H1 (cell line): ENCODE results near the gene GSG1L. TPM values are rescaled to one million over a fixed set of nuclear protein-coding genes. Genes with fewer than 3 reads are reported as not detected.

Experiments used
- BRCA1 ChIP-seq: IDR thresholded peaks from 2 replicates; pipeline ENCODE4 v1.6.1; 2012; ENCODE audit warnings: low read depth, low read length, improper control_type of control experiment
- CTCF ChIP-seq, 3 experiments: IDR thresholded peaks; 1 replicate in 2 of 3; 2 replicates in 1 of 3; pipeline versions ENCODE4 v1.5.1 to v1.6.1; 2011; ENCODE audit warnings: low read length in 3 of 3, mild to moderate bottlenecking in 3 of 3, inconsistent platforms in 2 of 3, low read depth in 1 of 3, moderate library complexity in 1 of 3; ENCODE audit not compliant: insufficient read depth in 1 of 3; ENCODE audit errors: control extremely low read depth in 1 of 3
- RAD21 ChIP-seq, 2 experiments: IDR thresholded peaks in 1 of 2; conservative IDR thresholded peaks in 1 of 2; 2 replicates each; pipeline ENCODE4 v1.6.1; 2011; ENCODE audit warnings: low read depth in 2 of 2, low read length in 2 of 2, improper control_type of control experiment in 1 of 2, inconsistent platforms in 1 of 2, mild to moderate bottlenecking in 1 of 2, moderate library complexity in 1 of 2
- SUZ12 ChIP-seq: fragments of 200-600 bp; sonication (generic); IDR thresholded peaks from 2 replicates; pipeline ENCODE4 v1.6.1; 2012; ENCODE audit warnings: mild to moderate bottlenecking, inconsistent platforms, low read length, moderate library complexity, mixed read lengths
- polyA plus RNA-seq, 7 experiments: library from polyadenylated mRNA; depleted of rRNA in 3 of 7; stranded (reverse) in 5 of 7; unstranded in 2 of 7; fragments of >200 nt in 5 of 7; fragments of 200-250 nt in 2 of 7; gene quantifications; 1 replicate in 5 of 7; 2 replicates in 1 of 7; 4 replicates in 1 of 7; pipeline versions ENCODE4 v1.2.1 to v1.2.3, GENCODE V29; 2011 to 2013; ENCODE audit warnings: missing spikeins in 2 of 7, mixed read lengths in 2 of 7
- total RNA-seq: library from RNA; stranded (reverse); fragmentation: NEBNext Ultra II Directional; extraction: Animal tissue kit (Norgen Biotek cat#: 25700); gene quantifications from 2 replicates; pipeline ENCODE4 v1.2.1, GENCODE V29; 2021

Gene GSG1L
- total and polyA plus RNA-seq, 2 of the 8 experiments (the other 6 are each of a cell fraction or from before 2014, with no cell fraction given), result 0.71 to 1.1 TPM

GRCh38 chr16:27849621-27850020 lies 213.9 kb downstream of the GSG1L start (continued):
- no peak for TF ChIP-seq CTCF (IDR thresholded peaks at IDR 0.05; ENCODE audit: control extremely low read depth in 1 of 3, insufficient read depth in 1 of 3, low read depth in 1 of 3, low read length in 3 of 3)
- no peak for TF ChIP-seq SUZ12
- TF ChIP-seq BRCA1, result no peak
- TF ChIP-seq RAD21 (IDR thresholded peaks at IDR 0.05 in 1 of 2, conservative IDR thresholded peaks at IDR 0.05 in 1 of 2; ENCODE audit: low read depth in 2 of 2, low read length in 2 of 2), result no peak
